Caki2 (cell line): ENCODE results near the gene C6. TPM values are rescaled to one million over a fixed set of nuclear protein-coding genes. Genes with fewer than 3 reads are reported as not detected.

Experiments used
- DNase-seq: peaks from one replicate; pipeline ENCODE4 v3.0.0-alpha.2; 2015; ENCODE audit warnings: low read depth
- in situ Hi-C: cut with HindIII; loops from 2 replicates; pipeline ENCODE4 v1.10.0; 2016; ENCODE audit warnings: low sequenced_read_pairs, low pct_unique_long_range_greater_than_20kb, mixed read lengths
- total RNA-seq: library from RNA; depleted of rRNA; stranded (reverse); fragments of >200 nt; shearing (Covaris generic); gene quantifications from 2 replicates; pipeline ENCODE4 v1.2.3, GENCODE V29; 2014; ENCODE audit warnings: low replicate concordance

The C6 gene
- total RNA-seq, 1 experiment from 2014 or later, result not detected

DNA sequence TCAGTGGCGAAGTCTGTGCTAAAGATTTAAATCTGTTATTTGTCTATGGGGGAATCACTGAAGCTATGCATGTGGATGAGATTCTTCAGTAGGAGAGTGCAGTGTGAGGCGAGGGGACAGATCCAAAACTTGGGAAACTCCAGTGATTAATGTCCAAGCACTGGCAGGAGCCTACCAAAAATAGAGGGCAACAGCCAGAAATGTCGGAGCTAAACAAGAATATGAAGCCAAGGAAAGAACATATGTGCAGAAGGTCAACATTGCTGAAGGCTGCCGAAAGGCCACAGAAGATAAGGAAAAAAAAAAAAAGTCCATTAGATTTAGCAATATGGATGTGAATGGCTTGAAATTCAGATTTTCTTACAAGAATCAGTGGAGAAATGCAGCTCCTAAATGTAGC is 61.8 kb downstream of the C6 start:
- in situ Hi-C loops, result no loop called here
- no peak for DNase-seq

DNA sequence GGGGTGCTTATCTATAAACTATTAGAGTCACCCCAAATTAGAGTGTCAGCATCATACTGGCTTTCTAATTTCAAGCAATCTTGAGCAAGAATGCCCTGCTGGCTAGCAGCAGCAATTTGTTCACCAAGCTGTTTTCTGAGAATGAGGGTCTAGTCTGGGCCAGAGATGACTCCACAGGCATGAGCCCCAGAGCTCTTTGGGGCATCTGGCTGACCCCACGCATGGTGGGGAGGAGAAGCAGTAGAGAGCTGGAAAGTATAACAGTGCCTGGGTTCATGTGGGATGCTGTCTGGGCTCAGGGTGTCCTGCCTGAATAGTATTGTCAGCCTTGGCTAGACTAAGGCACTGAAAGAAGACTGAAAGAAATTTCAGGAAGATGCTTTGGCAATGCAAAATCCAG is 64.9 kb downstream of the C6 start:
- DNase-seq, result no peak
- in situ Hi-C loops, result no loop called here

GRCh38 chr5:41145306-41145705 is 68.0 kb downstream of the C6 start:
- in situ Hi-C loops, result no loop called here
- DNase-seq, result no peak

- DNase-seq, result no peak
- in situ Hi-C loops, result no loop called here
Measured at GRCh38 chr5:41143131-41143901, 70.0 kb downstream of the C6 start.

DNA sequence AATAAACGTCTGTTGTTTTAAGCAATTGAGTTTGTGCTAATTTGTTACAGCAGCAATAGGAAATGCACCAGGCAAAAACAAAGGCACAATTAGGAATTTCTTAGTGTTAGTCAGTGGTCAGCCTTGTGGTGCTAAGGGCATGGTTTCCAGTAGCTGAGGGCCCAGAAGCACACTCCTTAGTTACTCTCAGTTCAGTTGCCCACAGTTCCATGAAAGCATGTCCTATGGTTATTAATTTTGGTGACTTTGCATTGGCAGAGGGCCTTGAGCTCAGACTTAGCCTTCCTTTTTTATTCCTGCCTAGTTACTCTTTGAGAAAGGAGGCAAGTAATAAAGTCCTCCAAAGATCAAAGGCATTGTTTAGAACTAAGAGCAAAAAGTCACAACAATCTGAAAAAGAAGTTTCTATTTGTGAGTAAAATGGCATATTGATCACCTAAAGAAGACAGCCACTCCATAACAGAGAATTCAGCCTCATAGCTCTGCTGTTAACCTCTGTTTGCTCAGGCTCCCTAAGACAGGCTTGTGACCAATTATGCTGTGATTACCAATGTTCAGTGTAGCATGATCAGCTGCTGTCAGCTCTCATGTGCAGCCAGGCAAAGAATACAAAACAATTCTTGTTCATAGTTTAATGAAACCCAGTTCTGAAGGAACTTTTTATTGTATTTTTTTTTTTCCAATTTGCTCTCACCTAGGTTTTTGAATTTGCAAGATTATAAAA is 85.2 kb downstream of the C6 start:
- DNase-seq, result peak; percentile 31
- in situ Hi-C loops, result no loop called here

GRCh38 chr5:41122459-41122858 is 90.9 kb downstream of the C6 start:
- DNase-seq, result no peak

GRCh38 chr5:41120600-41120999 is 92.7 kb downstream of the C6 start:
- no peak for DNase-seq
- in situ Hi-C loops, result loop anchor here (25.0 kb wide), 1 partner anchor 208 kb away; the partner anchor contains the start of gene C7

More at GRCh38 chr5:41122459-41122858, 90.9 kb downstream of the C6 start:
- in situ Hi-C loops, result loop anchor here (25.0 kb wide), 1 partner anchor 210 kb away; the partner anchor contains the start of gene C7

- DNase-seq, result no peak
- in situ Hi-C loops, result loop anchor here (25.0 kb wide), 1 partner anchor 206 kb away; the partner anchor contains the start of gene C7
Measured at GRCh38 chr5:41118177-41118576, 95.2 kb downstream of the C6 start.

- in situ Hi-C loops, result loop anchor here (25.0 kb wide), 1 partner anchor 203 kb away; the partner anchor contains the start of gene C7
- DNase-seq, result no peak
Measured at GRCh38 chr5:41115281-41115680, 98.1 kb downstream of the C6 start.

- in situ Hi-C loops, result loop anchor here (25.0 kb wide), 1 partner anchor 200 kb away; the partner anchor contains the start of gene C7
- no peak for DNase-seq
Measured at GRCh38 chr5:41112486-41113455, 100.6 kb downstream of the C6 start.

GRCh38 chr5:41109186-41109585 is 104.1 kb downstream of the C6 start:
- in situ Hi-C loops, result loop anchor here (25.0 kb wide), 1 partner anchor 197 kb away; the partner anchor contains the start of gene C7
- no peak for DNase-seq

GRCh38 chr5:41102341-41102740 is 111.0 kb downstream of the C6 start:
- no peak for DNase-seq
- in situ Hi-C loops, result loop anchor here (25.0 kb wide), 1 partner anchor 190 kb away; the partner anchor contains the start of gene C7

DNA sequence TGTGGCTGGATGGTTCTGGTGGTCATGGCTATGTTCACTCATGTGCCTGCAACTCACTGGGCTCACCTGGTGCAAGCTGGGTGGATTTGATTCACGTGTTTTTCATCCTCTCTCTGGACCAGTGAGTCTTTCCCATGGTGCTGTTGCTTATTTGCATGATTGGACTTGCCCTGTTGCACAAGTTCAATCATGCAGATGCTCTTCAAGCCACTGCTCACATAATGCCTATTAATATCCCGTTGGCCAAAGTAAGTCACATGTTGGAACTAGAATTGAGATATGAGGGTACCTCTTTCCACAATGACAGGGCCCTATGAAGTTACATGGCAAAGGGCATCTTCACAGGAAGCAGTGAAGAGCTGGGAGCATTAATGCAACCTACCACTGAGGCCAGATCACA is 115.7 kb downstream of the C6 start:
- peak; percentile 19 for DNase-seq
- in situ Hi-C loops, result no loop called here

GRCh38 chr5:41095324-41096101 is 117.8 kb downstream of the C6 start:
- in situ Hi-C loops, result no loop called here
- no peak for DNase-seq

GRCh38 chr5:41094871-41095270 is 118.5 kb downstream of the C6 start:
- peak; percentile 27 for DNase-seq
- in situ Hi-C loops, result no loop called here

GRCh38 chr5:41093803-41094202 is 119.5 kb downstream of the C6 start:
- DNase-seq, result no peak
- in situ Hi-C loops, result no loop called here
